ENCODE data around the gene MID1.
A peak's percentile ranks its signal among the peaks of the same experiment; 100 is the strongest.

MID1 gene

DNA sequence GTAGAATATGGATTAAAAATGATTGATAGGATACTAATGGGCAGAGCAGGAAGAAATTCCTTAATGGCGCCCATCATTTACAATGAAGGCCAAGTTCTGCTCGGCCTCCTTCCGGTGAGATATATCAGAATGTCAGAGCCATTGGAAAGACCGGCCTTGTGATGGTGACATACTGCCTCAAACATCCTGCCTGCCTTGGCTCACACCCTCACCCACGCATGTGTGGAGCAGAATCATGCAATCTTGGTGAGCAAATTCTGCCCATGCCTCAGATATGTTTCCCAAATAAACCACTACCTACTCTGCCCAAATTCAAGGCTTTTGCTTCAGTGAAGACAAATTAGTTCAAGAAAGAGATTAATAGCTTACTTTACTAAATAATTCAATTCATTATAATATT is 163.3 kb downstream of the MID1 start:
- H3K27ac Mint-ChIP-seq = no peak overlapping the region

DNA sequence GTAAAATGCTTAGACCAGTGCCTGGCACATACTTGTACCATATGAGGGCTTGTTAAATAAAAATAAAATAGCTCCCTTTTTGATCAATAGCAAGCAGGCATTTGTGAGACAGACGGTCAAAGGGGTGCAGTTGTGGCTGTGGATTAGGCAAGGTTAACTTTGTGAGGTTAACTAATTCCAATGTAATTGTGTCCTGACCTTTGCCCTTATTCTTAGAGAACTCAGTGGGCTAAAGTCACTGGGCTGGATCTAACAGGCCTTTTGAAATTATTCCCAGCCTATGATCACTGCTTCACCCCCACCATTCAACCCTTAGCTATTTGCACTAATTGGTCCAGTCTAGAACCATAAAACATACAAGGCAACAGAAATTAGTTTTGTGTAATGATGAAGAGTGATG is 166.4 kb downstream of the MID1 start:
- Mint-ChIP-seq H3K4me1 (no peaks in the 10 kb centered on the region), H3K9me3 (peaks cover 30% of the 10 kb centered on the region), H3K27me3 (ENCODE audit: low read depth, poor library complexity) (no peaks in the 10 kb centered on the region), H3K36me3 (ENCODE audit: low read depth) (peaks cover 87% of the 10 kb centered on the region), H3K27ac (no peak overlapping the region), H3K4me3 (no peak overlapping the region)
- TF ChIP-seq, protein P1, sequence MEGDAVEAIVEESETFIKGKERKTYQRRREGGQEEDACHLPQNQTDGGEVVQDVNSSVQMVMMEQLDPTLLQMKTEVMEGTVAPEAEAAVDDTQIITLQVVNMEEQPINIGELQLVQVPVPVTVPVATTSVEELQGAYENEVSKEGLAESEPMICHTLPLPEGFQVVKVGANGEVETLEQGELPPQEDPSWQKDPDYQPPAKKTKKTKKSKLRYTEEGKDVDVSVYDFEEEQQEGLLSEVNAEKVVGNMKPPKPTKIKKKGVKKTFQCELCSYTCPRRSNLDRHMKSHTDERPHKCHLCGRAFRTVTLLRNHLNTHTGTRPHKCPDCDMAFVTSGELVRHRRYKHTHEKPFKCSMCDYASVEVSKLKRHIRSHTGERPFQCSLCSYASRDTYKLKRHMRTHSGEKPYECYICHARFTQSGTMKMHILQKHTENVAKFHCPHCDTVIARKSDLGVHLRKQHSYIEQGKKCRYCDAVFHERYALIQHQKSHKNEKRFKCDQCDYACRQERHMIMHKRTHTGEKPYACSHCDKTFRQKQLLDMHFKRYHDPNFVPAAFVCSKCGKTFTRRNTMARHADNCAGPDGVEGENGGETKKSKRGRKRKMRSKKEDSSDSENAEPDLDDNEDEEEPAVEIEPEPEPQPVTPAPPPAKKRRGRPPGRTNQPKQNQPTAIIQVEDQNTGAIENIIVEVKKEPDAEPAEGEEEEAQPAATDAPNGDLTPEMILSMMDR (IDR thresholded peaks at IDR 0.05) = no peak
- DNase-seq = no peak

More for the DNA sequence above, 163.3 kb downstream of the MID1 start:
- TF ChIP-seq, protein P1 (IDR thresholded peaks at IDR 0.05) = no peak
- DNase-seq = no peak
- Mint-ChIP-seq H3K4me3 (no peak overlapping the region), H3K36me3 (ENCODE audit: low read depth) (peaks cover 81% of the 10 kb centered on the region), H3K27me3 (ENCODE audit: low read depth, poor library complexity) (no peaks in the 10 kb centered on the region), H3K9me3 (peaks cover 29% of the 10 kb centered on the region), H3K4me1 (no peaks in the 10 kb centered on the region)

DNA sequence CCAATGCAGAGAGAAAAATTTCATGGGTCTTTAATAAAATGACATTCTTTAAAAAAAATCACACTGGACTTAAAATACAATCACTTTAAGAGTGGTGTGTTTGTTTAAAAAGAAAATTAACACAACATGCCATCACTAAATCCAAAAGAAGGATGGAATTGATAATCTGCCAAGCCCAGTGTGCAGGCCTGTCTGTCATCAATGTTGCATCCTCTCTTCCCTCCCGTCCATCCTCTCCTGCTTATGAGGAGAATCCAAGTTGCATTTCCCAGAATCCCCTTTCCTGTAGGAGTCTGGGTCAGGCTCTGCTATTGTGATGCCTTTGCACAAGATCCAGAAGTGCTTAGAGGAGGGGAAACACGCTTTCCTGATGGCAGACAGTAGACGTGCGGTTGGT is 169.4 kb downstream of the MID1 start:
- peaks cover 29% of the 10 kb centered on the region for H3K9me3 Mint-ChIP-seq
- no peaks in the 10 kb centered on the region for H3K27me3 Mint-ChIP-seq (ENCODE audit: low read depth, poor library complexity)
- TF ChIP-seq, protein P1 (IDR thresholded peaks at IDR 0.05) = no peak
- H3K4me3 Mint-ChIP-seq = no peak overlapping the region
- H3K27ac Mint-ChIP-seq = peak overlapping the region; percentile 74
- no peaks in the 10 kb centered on the region for H3K4me1 Mint-ChIP-seq
- H3K36me3 Mint-ChIP-seq (ENCODE audit: low read depth) = peaks cover 89% of the 10 kb centered on the region
- DNase-seq = no peak

DNA sequence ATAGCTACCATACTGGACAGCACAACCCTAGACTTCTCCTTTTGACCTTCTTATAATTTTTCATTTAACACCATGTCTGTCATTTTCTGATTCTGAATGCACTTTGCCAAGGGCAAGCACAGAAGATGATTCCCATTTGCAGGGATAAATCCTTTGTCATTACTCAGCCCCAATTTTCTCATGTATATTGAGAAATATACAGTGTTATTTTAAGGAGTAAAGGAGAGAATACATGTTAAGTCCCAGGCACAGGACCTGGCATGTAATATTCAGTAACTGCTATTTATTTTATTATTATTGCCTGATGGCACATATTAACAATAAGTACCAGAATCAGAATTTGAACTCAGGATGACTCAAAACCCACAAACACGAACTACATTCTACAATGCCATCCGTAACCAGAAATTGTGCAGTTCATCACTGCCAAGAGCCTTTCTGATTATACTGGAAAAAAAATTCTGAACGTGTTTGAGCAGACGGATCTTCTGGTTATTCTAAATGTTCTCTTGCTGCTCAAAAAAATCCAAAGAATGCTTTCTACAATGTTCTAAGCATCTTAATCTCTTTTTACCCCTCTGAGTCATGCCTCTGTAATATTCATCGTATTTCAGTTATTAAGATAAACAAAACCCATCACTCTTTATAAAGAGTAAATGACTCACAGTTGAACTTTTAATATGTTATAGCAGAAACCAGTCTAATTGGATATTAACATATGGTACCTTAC is 170.0 kb downstream of the MID1 start:
- Mint-ChIP-seq H3K27me3 (ENCODE audit: low read depth, poor library complexity) (no peaks in the 10 kb centered on the region), H3K36me3 (ENCODE audit: low read depth) (peaks cover 86% of the 10 kb centered on the region), H3K4me1 (no peaks in the 10 kb centered on the region), H3K4me3 (no peak overlapping the region), H3K27ac (no peak overlapping the region), H3K9me3 (peaks cover 27% of the 10 kb centered on the region)
- TF ChIP-seq, protein P1 (IDR thresholded peaks at IDR 0.05) = no peak
- DNase-seq = no peak

DNA sequence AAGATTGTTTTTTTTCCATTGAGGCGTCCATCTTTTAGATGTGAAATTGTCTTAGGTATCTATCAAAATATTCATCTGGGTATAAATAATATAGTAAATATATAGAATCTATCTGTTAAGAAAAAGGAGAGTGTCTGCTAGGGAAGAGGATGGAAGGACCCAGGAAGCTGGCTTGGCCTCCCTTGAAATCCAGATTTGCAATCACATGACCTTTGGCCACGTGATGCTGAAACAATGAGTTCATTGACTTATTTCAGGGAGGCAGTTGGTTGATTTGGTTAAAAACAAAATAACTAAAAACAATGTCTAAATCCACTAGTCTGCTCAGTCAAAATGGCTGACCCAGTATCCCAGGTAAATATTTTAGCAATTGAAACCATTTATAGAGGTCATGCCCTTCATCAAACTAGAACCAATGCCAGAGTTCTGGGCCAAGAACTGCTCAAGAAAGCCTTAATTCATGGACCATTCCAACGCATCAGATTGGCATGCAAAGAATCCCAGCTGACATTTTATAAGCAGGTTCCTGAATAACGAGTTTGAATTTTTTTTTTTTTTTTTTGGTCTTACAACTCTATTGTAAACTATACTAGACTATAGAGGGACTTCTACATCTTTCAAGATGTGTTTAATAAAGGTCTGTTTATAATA is 172.7 kb downstream of the MID1 start:
- no peaks in the 10 kb centered on the region for H3K27me3 Mint-ChIP-seq (ENCODE audit: low read depth, poor library complexity)
- no peak overlapping the region for H3K4me3 Mint-ChIP-seq
- TF ChIP-seq, protein P1 (IDR thresholded peaks at IDR 0.05) = no peak
- DNase-seq = no peak
- H3K36me3 Mint-ChIP-seq (ENCODE audit: low read depth) = peaks cover 64% of the 10 kb centered on the region
- no peak overlapping the region for H3K27ac Mint-ChIP-seq
- peaks cover 42% of the 10 kb centered on the region for H3K9me3 Mint-ChIP-seq
- H3K4me1 Mint-ChIP-seq = no peaks in the 10 kb centered on the region

DNA sequence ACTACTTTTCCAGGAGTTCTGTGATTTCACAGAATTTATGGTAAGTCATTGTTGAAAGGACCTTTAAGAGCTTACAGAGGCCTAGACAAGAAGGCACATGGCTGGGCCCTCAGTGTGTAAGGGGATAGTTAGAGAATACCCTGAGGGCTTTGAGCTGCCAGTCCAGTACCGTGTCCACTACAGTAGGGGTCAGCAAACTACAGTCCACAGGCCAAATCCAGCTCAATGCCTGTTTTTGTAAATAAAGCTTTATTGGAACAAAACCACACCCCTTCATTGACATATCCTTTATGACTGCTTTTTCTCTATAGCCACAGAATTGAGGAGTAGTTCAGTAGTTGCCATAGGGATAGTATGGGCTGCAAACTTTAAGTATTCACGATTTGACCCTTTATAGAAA is 176.2 kb downstream of the MID1 start:
- Mint-ChIP-seq H3K36me3 (ENCODE audit: low read depth) (peaks cover 32% of the 10 kb centered on the region), H3K27ac (no peak overlapping the region), H3K9me3 (peaks cover 47% of the 10 kb centered on the region), H3K4me3 (no peak overlapping the region), H3K4me1 (no peaks in the 10 kb centered on the region), H3K27me3 (ENCODE audit: low read depth, poor library complexity) (no peaks in the 10 kb centered on the region)
- DNase-seq = no peak
- TF ChIP-seq, protein P1 (IDR thresholded peaks at IDR 0.05) = no peak

Measured in nephron progenitor cell (in vitro differentiated cells).